ENCODE results near the gene KCTD13.
"Not testable (repeated sequence)": the region's sequence is repeated elsewhere in the genome, so short reads cannot be mapped to it uniquely, and the experiment has no call there.

The KCTD13 gene

GRCh38 chr16:29916979-29917378 lies 9.0 kb downstream of the KCTD13 start:
- no CpG with 5 or more reads among the region's 1 CpG for WGBS, 2 experiments (ENCODE audit: insufficient coverage in 2 of 2)

DNA sequence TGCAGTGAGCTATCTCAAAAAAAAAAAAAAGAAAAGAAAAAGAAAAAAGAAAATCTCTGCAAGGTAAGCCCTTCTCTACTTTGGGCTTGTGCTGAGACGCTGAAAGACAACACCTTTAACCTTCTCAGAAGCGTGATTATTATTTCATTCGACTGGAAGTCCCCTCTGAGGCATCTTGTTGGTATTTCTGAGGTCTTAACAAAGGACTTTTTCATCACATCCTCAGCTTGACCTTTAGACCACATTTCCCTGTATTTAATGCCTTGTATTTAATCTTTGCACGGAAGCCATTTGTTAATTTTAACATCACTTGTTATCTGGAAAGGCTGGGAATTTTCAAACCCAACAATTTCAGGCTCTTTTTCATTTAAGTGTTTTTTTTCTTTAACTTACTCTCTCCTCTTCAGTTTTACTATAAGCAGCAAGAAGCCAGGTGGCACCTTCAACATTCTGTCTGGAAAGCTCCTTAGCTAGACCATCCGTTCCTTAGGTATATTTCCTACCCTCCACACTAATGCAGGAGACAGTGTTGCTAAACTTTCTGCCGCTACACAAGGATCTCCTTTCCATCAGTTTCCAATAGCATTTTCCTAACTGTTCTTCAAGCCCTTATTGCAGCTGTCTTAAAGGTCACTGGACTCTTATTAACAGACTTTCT lies 10.3 kb downstream of the KCTD13 start:
- H3K9me3 ChIP-seq (ENCODE audit: control insufficient read depth, low read length): no peaks in the 10 kb centered on the region
- peaks cover 47% of the 10 kb centered on the region for H3K36me3 ChIP-seq (ENCODE audit: control insufficient read depth, insufficient read depth, low read length)
- no peak overlapping the region for H3K4me3 ChIP-seq (ENCODE audit: extremely low read depth, insufficient read depth, low read length, poor library complexity, severe bottlenecking)
- WGBS, 2 experiments (ENCODE audit: insufficient coverage in 2 of 2): 95 to 100% methylated on average over 2 to 5 of the region's 6 CpGs
- H3K27ac ChIP-seq (ENCODE audit: low read depth, low read length, severe bottlenecking): no peak overlapping the region
- H3K4me1 ChIP-seq (ENCODE audit: control insufficient read depth, insufficient read depth, low read length, poor library complexity, severe bottlenecking): no peaks in the 10 kb centered on the region

More at GRCh38 chr16:29916979-29917378, 9.0 kb downstream of the KCTD13 start:
- H3K9me3 ChIP-seq (ENCODE audit: control insufficient read depth, low read length): no peaks in the 10 kb centered on the region
- no peaks in the 10 kb centered on the region for H3K4me1 ChIP-seq (ENCODE audit: control insufficient read depth, insufficient read depth, low read length, poor library complexity, severe bottlenecking)
- H3K27ac ChIP-seq (ENCODE audit: low read depth, low read length, severe bottlenecking): no peak overlapping the region
- no peak overlapping the region for H3K4me3 ChIP-seq (ENCODE audit: extremely low read depth, insufficient read depth, low read length, poor library complexity, severe bottlenecking)
- peaks cover 57% of the 10 kb centered on the region for H3K36me3 ChIP-seq (ENCODE audit: control insufficient read depth, insufficient read depth, low read length)

DNA sequence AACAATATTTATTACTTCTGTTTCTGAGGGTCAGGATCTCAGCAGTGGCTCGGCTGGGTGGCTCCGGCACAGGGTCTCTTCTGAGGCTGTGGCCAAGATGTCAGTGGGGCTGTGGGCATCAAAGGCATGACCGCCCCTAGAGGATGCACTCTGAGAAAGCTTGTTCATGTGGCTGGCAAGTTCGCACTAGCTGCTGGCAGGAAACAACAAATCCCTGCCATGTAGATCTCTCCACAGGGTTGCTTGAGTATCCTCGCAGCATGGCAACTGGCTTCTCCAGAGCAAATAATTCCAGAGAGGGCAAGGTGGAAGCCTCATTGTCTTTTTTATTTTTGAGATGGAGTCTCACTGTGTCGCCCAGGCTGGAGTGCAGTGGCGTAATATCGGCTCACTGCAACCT lies 12.5 kb downstream of the KCTD13 start:
- Histone ChIP-seq H3K4me1 (ENCODE audit: control insufficient read depth, insufficient read depth, low read length, poor library complexity, severe bottlenecking) (no peaks in the 10 kb centered on the region), H3K36me3 (ENCODE audit: control insufficient read depth, insufficient read depth, low read length) (peaks cover 28% of the 10 kb centered on the region), H3K27ac (ENCODE audit: low read depth, low read length, severe bottlenecking) (no peak overlapping the region), H3K9me3 (ENCODE audit: control insufficient read depth, low read length) (no peaks in the 10 kb centered on the region), H3K4me3 (ENCODE audit: extremely low read depth, insufficient read depth, low read length, poor library complexity, severe bottlenecking) (no peak overlapping the region)
- WGBS, 2 experiments (ENCODE audit: insufficient coverage in 2 of 2): 87 to 95% methylated on average over 6 to 8 of the region's 8 CpGs

DNA sequence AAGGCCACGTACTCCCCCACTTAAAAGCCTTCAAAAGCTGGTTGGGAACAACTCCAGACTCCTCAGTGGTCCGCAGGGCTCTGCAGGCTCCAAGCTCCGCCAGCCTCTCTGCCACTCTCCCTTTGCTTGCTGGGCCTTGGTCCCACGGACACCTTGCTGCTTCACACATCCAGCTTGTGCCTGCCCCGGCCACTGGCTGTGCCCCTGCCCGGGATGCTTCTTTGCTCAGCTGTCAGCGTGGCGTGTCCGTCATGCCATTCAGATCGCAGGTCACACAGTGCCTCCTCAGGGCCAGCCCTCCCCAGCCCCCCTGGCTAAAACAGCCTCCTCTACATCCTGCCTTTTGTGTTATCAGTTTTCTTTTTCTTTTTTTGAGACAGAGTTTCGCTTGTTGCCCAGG lies 13.9 kb downstream of the KCTD13 start:
- H3K36me3 ChIP-seq (ENCODE audit: control insufficient read depth, insufficient read depth, low read length): peaks cover 24% of the 10 kb centered on the region
- WGBS, 2 experiments (ENCODE audit: insufficient coverage in 2 of 2): 86 to 91% methylated on average over 10 to 11 of the region's 11 CpGs
- no peak overlapping the region for H3K4me3 ChIP-seq (ENCODE audit: extremely low read depth, insufficient read depth, low read length, poor library complexity, severe bottlenecking)
- H3K4me1 ChIP-seq (ENCODE audit: control insufficient read depth, insufficient read depth, low read length, poor library complexity, severe bottlenecking): no peaks in the 10 kb centered on the region
- H3K27ac ChIP-seq (ENCODE audit: low read depth, low read length, severe bottlenecking): no peak overlapping the region
- H3K9me3 ChIP-seq (ENCODE audit: control insufficient read depth, low read length): no peaks in the 10 kb centered on the region

DNA sequence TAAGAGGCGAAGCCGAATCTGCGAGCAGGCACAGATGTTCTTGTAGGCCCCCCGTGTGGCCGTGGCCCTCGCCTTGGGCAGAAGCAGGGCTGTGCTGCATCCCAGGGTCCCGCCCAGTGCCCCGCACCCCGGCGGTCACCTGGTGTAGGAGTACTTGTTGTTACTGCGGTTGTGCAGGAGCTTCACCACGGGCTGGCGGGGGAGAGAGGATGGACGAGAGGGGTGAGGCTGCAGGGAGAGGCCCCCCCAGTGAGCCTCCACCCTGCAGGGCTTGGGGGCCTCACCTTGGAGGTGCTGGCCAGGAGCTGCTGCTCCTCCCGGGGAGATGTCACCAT lies 14.4 kb downstream of the KCTD13 start:
- Histone ChIP-seq H3K9me3 (ENCODE audit: control insufficient read depth, low read length) (no peaks in the 10 kb centered on the region), H3K4me3 (ENCODE audit: extremely low read depth, insufficient read depth, low read length, poor library complexity, severe bottlenecking) (no peak overlapping the region), H3K4me1 (ENCODE audit: control insufficient read depth, insufficient read depth, low read length, poor library complexity, severe bottlenecking) (no peaks in the 10 kb centered on the region), H3K36me3 (ENCODE audit: control insufficient read depth, insufficient read depth, low read length) (peaks cover 20% of the 10 kb centered on the region), H3K27ac (ENCODE audit: low read depth, low read length, severe bottlenecking) (no peak overlapping the region)
- 92% methylated on average over 15 of the region's 15 CpGs for WGBS, 2 experiments (ENCODE audit: insufficient coverage in 2 of 2)

DNA sequence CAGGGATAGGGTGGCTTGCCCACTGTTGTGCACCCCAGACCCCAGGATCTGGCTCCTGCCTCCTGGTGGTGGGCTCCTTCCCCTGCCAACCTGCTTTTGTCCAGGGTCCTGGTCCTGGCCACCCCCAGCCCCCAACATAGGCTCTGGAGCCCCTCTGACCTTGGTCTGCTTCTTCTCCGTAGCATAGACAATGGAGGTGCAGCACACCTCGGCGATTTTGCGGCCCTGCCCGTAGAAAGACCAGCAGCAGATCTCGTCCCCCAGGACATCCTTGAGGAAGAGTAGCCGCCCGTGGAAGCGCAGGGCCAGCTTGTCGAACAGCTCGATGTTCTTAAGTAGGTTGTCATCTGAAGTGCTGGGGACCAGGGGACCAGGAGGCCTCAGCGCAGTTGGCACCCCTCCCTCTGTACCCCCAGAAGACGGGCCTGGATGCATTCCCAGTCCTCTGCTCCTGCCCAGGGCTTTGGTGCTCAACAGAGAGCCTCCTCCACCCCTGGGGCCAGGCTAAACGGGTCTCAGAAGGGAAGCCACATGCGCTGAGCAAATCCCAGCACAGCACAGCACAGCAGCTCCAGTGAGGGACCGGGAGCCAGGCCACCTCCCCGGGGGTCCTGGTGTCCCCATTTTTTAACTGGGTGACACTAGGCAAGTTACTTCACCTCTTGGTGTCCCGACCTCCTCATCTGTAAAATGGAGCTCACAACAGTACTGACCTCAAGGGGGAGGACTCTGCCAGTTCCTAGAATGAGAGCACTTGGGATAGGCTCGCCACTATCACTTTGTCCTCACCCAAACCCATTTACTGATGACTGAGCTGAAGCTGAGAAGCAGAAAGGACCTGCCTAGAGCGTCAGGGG lies 15.0 kb downstream of the KCTD13 start:
- 85 to 95% methylated on average over 13 to 20 of the region's 20 CpGs for WGBS, 2 experiments (ENCODE audit: insufficient coverage in 2 of 2)
- H3K4me3 ChIP-seq (ENCODE audit: extremely low read depth, insufficient read depth, low read length, poor library complexity, severe bottlenecking): no peak overlapping the region
- peaks cover 18% of the 10 kb centered on the region for H3K36me3 ChIP-seq (ENCODE audit: control insufficient read depth, insufficient read depth, low read length)
- no peak overlapping the region for H3K27ac ChIP-seq (ENCODE audit: low read depth, low read length, severe bottlenecking)
- no peaks in the 10 kb centered on the region for H3K9me3 ChIP-seq (ENCODE audit: control insufficient read depth, low read length)
- no peaks in the 10 kb centered on the region for H3K4me1 ChIP-seq (ENCODE audit: control insufficient read depth, insufficient read depth, low read length, poor library complexity, severe bottlenecking)

GRCh38 chr16:29909851-29910250 lies 16.2 kb downstream of the KCTD13 start:
- WGBS, 2 experiments (ENCODE audit: insufficient coverage in 2 of 2): 20 to 100% methylated on average over 1 to 2 of the region's 6 CpGs
- H3K4me3 ChIP-seq (ENCODE audit: extremely low read depth, insufficient read depth, low read length, poor library complexity, severe bottlenecking); H3K9me3 ChIP-seq (ENCODE audit: control insufficient read depth, low read length); H3K4me1 ChIP-seq (ENCODE audit: control insufficient read depth, insufficient read depth, low read length, poor library complexity, severe bottlenecking); H3K27ac ChIP-seq (ENCODE audit: low read depth, low read length, severe bottlenecking): not testable (repeated sequence)
- peaks cover 26% of the 10 kb centered on the region for H3K36me3 ChIP-seq (ENCODE audit: control insufficient read depth, insufficient read depth, low read length)

DNA sequence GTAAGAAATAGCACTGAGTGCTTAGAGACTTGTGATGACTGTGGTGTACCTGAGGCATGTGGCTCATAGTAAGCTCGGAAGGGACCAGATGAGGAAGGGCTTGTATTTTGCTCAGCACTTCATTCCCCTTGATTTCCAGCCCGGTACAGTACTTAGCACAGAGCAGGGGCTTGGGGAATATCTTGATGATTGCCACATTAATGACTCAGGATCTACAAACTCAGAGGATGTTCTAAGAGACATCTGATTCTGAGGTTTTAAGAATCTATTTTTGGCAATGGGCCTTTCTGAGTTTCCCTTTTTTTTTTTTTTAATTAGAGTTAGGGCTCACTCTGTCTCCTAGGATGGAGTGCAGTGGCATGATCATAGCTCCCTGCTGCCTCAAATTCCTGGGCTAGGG lies 16.6 kb downstream of the KCTD13 start:
- WGBS, 2 experiments (ENCODE audit: insufficient coverage in 2 of 2): 83 to 100% methylated on average over 1 to 2 of the region's 2 CpGs
- H3K4me1 ChIP-seq (ENCODE audit: control insufficient read depth, insufficient read depth, low read length, poor library complexity, severe bottlenecking): no peaks in the 10 kb centered on the region

GRCh38 chr16:29908719-29909220 lies 17.3 kb downstream of the KCTD13 start:
- no peak overlapping the region for H3K27ac ChIP-seq (ENCODE audit: low read depth, low read length, severe bottlenecking)
- peaks cover 29% of the 10 kb centered on the region for H3K36me3 ChIP-seq (ENCODE audit: control insufficient read depth, insufficient read depth, low read length)
- no peaks in the 10 kb centered on the region for H3K4me1 ChIP-seq (ENCODE audit: control insufficient read depth, insufficient read depth, low read length, poor library complexity, severe bottlenecking)
- H3K4me3 ChIP-seq (ENCODE audit: extremely low read depth, insufficient read depth, low read length, poor library complexity, severe bottlenecking): no peak overlapping the region
- no peaks in the 10 kb centered on the region for H3K9me3 ChIP-seq (ENCODE audit: control insufficient read depth, low read length)
- WGBS, 2 experiments (ENCODE audit: insufficient coverage in 2 of 2): 100% methylated on average over 1 of the region's 2 CpGs

More for the DNA sequence above, 16.6 kb downstream of the KCTD13 start:
- peaks cover 28% of the 10 kb centered on the region for H3K36me3 ChIP-seq (ENCODE audit: control insufficient read depth, insufficient read depth, low read length)
- no peaks in the 10 kb centered on the region for H3K9me3 ChIP-seq (ENCODE audit: control insufficient read depth, low read length)
- H3K4me3 ChIP-seq (ENCODE audit: extremely low read depth, insufficient read depth, low read length, poor library complexity, severe bottlenecking): no peak overlapping the region
- no peak overlapping the region for H3K27ac ChIP-seq (ENCODE audit: low read depth, low read length, severe bottlenecking)

- H3K9me3 ChIP-seq (ENCODE audit: control insufficient read depth, low read length): no peaks in the 10 kb centered on the region
- H3K36me3 ChIP-seq (ENCODE audit: control insufficient read depth, insufficient read depth, low read length): peaks cover 22% of the 10 kb centered on the region
- no peak overlapping the region for H3K4me3 ChIP-seq (ENCODE audit: extremely low read depth, insufficient read depth, low read length, poor library complexity, severe bottlenecking)
- no peak overlapping the region for H3K27ac ChIP-seq (ENCODE audit: low read depth, low read length, severe bottlenecking)
- no peaks in the 10 kb centered on the region for H3K4me1 ChIP-seq (ENCODE audit: control insufficient read depth, insufficient read depth, low read length, poor library complexity, severe bottlenecking)
- WGBS, 2 experiments (ENCODE audit: insufficient coverage in 2 of 2): 50 to 61% methylated on average over 1 to 2 of the region's 2 CpGs
Observed at GRCh38 chr16:29907973-29908372, 18.1 kb downstream of the KCTD13 start.
